ENCODE results near the gene QPRT. TPM values are rescaled to one million over a fixed set of nuclear protein-coding genes. Genes with fewer than 3 reads are reported as not detected.

The QPRT gene
- polyA plus RNA-seq, 1 experiment, result 4.2 TPM

DNA sequence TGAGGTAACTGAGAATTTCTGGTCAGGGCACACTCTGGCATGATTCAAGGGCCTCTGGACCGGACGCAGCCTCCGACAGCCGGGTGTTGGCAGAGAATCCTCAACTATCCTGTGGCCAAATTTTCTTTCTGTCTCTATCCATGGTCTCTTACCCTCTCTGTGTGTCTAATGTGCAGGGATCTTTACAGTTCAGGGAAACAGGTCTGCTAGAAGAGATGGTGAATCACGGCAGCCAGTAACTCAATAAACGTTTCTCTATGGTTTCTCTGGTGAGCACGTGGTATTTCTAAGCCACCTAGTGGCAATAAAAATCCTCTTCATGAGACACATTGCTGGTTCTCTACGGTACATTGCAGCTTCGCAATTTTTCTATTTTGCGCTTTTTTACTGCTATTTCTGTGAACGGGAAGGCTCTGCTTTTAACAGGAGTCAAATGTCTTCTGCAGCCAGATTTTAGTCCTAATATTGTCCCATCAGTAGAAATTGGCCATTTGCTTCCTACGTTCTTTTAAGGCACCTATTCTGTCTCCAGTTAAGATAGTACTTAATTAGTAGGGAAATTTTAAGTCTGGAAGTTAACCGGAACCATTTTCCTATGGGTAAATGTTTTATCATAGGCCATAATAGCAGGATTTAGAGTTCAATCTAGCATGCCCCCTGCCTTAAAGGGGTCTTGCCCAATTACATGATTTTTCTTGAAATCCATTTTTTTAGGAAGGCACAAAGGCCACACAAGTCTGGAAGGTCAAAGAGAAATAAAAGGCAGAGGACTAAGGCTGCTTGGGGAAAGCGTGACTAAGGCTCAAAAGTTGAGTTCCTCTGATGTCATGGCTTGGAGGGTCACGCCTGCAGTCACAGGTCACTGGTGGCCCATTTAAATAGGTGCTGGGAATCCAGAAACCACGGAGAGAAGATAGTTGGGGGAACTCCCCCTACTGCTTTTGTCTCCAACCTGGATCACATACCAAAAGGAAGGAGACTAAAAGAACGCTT lies 31.5 kb downstream of the QPRT start:
- CTCF ChIA-PET, result interaction anchor here (0.6 to 1.9 kb wide), 4 partner anchors 9 to 80 kb away, joined by 3 to 9 read pairs (median 4); partner anchors contain the start of gene KIF22
- H3K4me3 ChIP-seq (ENCODE audit: low read depth, low read length), result no peak overlapping the region
- peak; percentile 17 for DNase-seq (ENCODE audit: low read depth)
- POLR2A ChIA-PET, result no interaction called here
- TF ChIP-seq, protein P1, sequence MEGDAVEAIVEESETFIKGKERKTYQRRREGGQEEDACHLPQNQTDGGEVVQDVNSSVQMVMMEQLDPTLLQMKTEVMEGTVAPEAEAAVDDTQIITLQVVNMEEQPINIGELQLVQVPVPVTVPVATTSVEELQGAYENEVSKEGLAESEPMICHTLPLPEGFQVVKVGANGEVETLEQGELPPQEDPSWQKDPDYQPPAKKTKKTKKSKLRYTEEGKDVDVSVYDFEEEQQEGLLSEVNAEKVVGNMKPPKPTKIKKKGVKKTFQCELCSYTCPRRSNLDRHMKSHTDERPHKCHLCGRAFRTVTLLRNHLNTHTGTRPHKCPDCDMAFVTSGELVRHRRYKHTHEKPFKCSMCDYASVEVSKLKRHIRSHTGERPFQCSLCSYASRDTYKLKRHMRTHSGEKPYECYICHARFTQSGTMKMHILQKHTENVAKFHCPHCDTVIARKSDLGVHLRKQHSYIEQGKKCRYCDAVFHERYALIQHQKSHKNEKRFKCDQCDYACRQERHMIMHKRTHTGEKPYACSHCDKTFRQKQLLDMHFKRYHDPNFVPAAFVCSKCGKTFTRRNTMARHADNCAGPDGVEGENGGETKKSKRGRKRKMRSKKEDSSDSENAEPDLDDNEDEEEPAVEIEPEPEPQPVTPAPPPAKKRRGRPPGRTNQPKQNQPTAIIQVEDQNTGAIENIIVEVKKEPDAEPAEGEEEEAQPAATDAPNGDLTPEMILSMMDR (IDR thresholded peaks at IDR 0.05; ENCODE audit: insufficient read depth, low read depth, low read length), result peak; percentile 65
- peaks cover 2% of the 10 kb centered on the region; the same call in 1 of the 2 replicates for H3K27me3 ChIP-seq (ENCODE audit: control insufficient read depth, insufficient read depth, low read length)
- H3K36me3 ChIP-seq (ENCODE audit: control insufficient read depth, insufficient read depth, low read length), result no peaks in the 10 kb centered on the region

DNA sequence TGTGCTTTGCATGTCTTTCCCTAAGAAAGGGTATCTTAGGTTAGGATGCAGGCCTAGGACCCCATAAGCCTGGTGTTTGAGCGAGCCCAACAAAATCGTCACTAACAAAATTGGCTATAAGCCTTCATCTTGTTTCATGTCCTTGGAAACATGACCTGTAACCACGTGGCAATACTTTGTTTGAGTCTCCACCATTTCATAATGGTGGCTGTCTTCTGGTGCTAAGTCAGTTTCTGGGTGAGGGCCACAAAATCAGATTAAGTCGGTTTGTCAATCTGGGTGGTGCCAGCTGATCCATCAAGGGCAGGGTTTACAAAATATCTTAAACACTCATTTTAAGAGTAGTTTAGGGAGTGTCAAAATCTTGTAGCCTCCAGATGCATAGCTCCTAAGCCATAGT lies 33.8 kb downstream of the QPRT start:
- TF ChIP-seq, protein P1 (IDR thresholded peaks at IDR 0.05; ENCODE audit: insufficient read depth, low read depth, low read length), result no peak
- ChIA-PET CTCF (interaction anchor here (1.1 to 2.7 kb wide), 2 partner anchors 12 to 104 kb away, joined by 3 to 15 read pairs; no protein-coding TSS in a partner anchor), POLR2A (no interaction called here)
- Histone ChIP-seq H3K27me3 (ENCODE audit: control insufficient read depth, insufficient read depth, low read length) (peaks cover 2% of the 10 kb centered on the region), H3K4me3 (ENCODE audit: low read depth, low read length) (no peak overlapping the region), H3K36me3 (ENCODE audit: control insufficient read depth, insufficient read depth, low read length) (no peaks in the 10 kb centered on the region)
- no peak for DNase-seq (ENCODE audit: low read depth)

DNA sequence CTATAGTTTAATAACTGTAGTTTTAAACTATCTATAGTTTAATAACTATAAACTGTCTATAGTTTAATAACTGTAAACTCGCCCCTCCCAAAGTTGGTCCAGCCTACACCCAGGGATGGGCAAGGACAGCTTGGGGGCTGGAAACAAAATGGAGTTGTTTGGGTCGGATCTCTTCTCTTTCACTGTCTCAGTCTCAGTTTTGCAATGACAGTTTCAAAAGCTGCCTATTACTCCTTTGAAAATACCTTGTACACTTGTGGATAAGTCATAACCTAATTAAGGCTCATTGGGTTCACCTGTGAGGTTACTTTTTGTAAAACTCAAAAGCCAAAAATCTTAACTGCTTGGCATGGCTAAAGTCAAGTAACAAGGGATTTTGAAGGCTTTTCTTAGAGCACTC lies 35.4 kb downstream of the QPRT start:
- no peaks in the 10 kb centered on the region for H3K36me3 ChIP-seq (ENCODE audit: control insufficient read depth, insufficient read depth, low read length)
- POLR2A ChIA-PET, result no interaction called here
- no peak for DNase-seq (ENCODE audit: low read depth)
- CTCF ChIA-PET, result interaction anchor here (1.1 to 1.3 kb wide), 2 partner anchors 10 to 13 kb away, joined by 3 to 5 read pairs; no protein-coding TSS in a partner anchor
- TF ChIP-seq, protein P1 (IDR thresholded peaks at IDR 0.05; ENCODE audit: insufficient read depth, low read depth, low read length), result no peak
- H3K4me3 ChIP-seq (ENCODE audit: low read depth, low read length), result no peak overlapping the region
- peaks cover 2% of the 10 kb centered on the region for H3K27me3 ChIP-seq (ENCODE audit: control insufficient read depth, insufficient read depth, low read length)

DNA sequence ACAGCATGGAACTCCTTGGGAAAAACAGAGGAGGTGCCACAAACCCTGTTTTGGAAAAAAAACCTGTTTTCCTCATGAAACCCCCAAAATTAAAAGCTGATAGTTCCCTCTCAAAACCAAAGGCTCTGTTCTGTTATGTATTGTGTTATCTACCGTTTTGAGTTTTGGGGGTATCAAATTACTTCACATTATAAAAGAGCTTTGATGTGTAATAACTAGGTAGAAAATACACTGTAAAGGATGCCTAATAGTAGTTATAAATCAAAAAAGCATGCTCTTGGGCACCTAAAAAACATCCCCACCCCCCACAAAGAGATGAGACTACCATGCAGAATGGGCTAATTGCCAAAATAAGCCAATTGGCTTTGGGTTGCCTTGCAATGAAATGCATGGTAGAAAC lies 36.0 kb downstream of the QPRT start:
- Histone ChIP-seq H3K4me3 (ENCODE audit: low read depth, low read length) (no peak overlapping the region), H3K36me3 (ENCODE audit: control insufficient read depth, insufficient read depth, low read length) (no peaks in the 10 kb centered on the region), H3K27me3 (ENCODE audit: control insufficient read depth, insufficient read depth, low read length) (peaks cover 4% of the 10 kb centered on the region)
- CTCF ChIA-PET, result interaction anchor here (0.6 to 1.3 kb wide), 4 partner anchors 7 to 120 kb away, joined by 3 to 5 read pairs (median 3); no protein-coding TSS in a partner anchor
- TF ChIP-seq, protein P1 (IDR thresholded peaks at IDR 0.05; ENCODE audit: insufficient read depth, low read depth, low read length), result no peak
- POLR2A ChIA-PET, result no interaction called here
- DNase-seq (ENCODE audit: low read depth), result no peak

DNA sequence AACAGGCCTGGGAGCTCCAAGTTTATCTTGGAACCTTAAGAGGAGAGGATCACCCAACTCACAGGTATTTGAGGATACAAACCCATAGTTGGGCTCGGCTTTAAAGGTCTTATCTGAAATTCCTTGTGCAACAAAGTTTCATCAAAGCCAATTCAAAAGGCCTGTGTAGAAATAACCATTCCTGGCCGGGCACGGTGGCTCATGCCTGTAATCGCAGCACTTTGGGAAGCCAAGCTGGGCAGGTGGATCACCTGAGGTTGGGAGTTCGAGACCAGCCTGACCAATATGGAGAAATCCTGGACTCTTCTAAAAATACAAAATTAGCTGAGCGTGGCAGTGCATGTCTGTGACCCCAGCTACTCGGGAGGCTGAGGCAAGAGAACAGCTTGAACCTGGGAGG lies 38.1 kb downstream of the QPRT start:
- CTCF ChIA-PET, result no interaction called here
- TF ChIP-seq, protein P1 (IDR thresholded peaks at IDR 0.05; ENCODE audit: insufficient read depth, low read depth, low read length), result no peak
- no peak overlapping the region for H3K4me3 ChIP-seq (ENCODE audit: low read depth, low read length)
- H3K36me3 ChIP-seq (ENCODE audit: control insufficient read depth, insufficient read depth, low read length), result no peaks in the 10 kb centered on the region
- POLR2A ChIA-PET, result no interaction called here
- DNase-seq (ENCODE audit: low read depth), result no peak
- peaks cover 4% of the 10 kb centered on the region for H3K27me3 ChIP-seq (ENCODE audit: control insufficient read depth, insufficient read depth, low read length)

Data from BJ (cell line).